ENCODE data around the gene RBMS2.

Gene RBMS2

GRCh38 chr12:56599797-56600196 is 78.2 kb downstream of the RBMS2 start:
- Histone ChIP-seq H3K27ac (no peak overlapping the region), H3K36me3 (peaks cover 99% of the 10 kb centered on the region)
- no peak for TF ChIP-seq CTCF (IDR thresholded peaks at IDR 0.05)

GRCh38 chr12:56600753-56601152 is 79.1 kb downstream of the RBMS2 start:
- peaks cover 100% of the 10 kb centered on the region for H3K36me3 ChIP-seq
- no peaks in the 10 kb centered on the region for H3K9me3 ChIP-seq
- H3K4me3 ChIP-seq (ENCODE audit: low read depth in 1 of 2, low read length in 1 of 2) = no peak overlapping the region
- H3K4me1 ChIP-seq (ENCODE audit: control insufficient read depth in 1 of 2, insufficient read depth in 1 of 2, low read depth in 1 of 2, low read length in 1 of 2) = no peaks in the 10 kb centered on the region
- no peaks in the 10 kb centered on the region for H3K27me3 ChIP-seq
- no peak overlapping the region for H3K27ac ChIP-seq
- no peak for TF ChIP-seq CTCF (IDR thresholded peaks at IDR 0.05)

More at GRCh38 chr12:56599797-56600196, 78.2 kb downstream of the RBMS2 start:
- Histone ChIP-seq H3K4me3 (ENCODE audit: low read depth in 1 of 2, low read length in 1 of 2) (no peak overlapping the region), H3K4me1 (ENCODE audit: control insufficient read depth in 1 of 2, insufficient read depth in 1 of 2, low read depth in 1 of 2, low read length in 1 of 2) (no peaks in the 10 kb centered on the region), H3K27me3 (no peaks in the 10 kb centered on the region), H3K9me3 (no peaks in the 10 kb centered on the region)

GRCh38 chr12:56601503-56601902 is 79.9 kb downstream of the RBMS2 start:
- Histone ChIP-seq H3K27me3 (no peaks in the 10 kb centered on the region), H3K36me3 (peaks cover 100% of the 10 kb centered on the region), H3K4me3 (ENCODE audit: low read depth in 1 of 2, low read length in 1 of 2) (no peak overlapping the region), H3K9me3 (no peaks in the 10 kb centered on the region), H3K27ac (no peak overlapping the region), H3K4me1 (ENCODE audit: control insufficient read depth in 1 of 2, insufficient read depth in 1 of 2, low read depth in 1 of 2, low read length in 1 of 2) (no peaks in the 10 kb centered on the region)
- TF ChIP-seq CTCF (IDR thresholded peaks at IDR 0.05) = no peak

GRCh38 chr12:56602239-56602638 is 80.6 kb downstream of the RBMS2 start:
- Histone ChIP-seq H3K4me3 (ENCODE audit: low read depth in 1 of 2, low read length in 1 of 2) (no peak overlapping the region), H3K36me3 (peaks cover 100% of the 10 kb centered on the region), H3K4me1 (ENCODE audit: control insufficient read depth in 1 of 2, insufficient read depth in 1 of 2, low read depth in 1 of 2, low read length in 1 of 2) (no peaks in the 10 kb centered on the region), H3K27ac (no peak overlapping the region), H3K9me3 (no peaks in the 10 kb centered on the region), H3K27me3 (no peaks in the 10 kb centered on the region)
- TF ChIP-seq CTCF (IDR thresholded peaks at IDR 0.05) = no peak

DNA sequence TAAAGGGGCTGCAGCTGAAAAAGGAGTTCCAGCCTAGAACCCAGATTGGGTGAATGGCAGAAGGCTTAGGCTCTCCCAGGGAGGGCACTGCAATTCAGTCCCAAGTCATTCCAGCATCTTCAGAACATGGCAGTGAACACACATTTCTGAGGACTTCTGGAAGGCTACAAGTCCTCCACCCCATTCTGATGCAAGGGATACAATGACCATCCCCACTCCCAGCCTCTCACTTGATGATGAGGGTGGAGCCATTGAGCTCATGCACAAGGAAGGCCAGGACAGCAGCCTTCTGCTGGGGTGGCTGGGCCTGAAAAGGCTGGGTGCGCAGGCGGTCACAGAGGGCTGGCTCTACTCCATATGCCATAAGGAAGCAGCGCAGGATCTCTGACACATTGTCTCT is 82.7 kb downstream of the RBMS2 start:
- H3K27ac ChIP-seq = no peak overlapping the region
- H3K4me1 ChIP-seq (ENCODE audit: control insufficient read depth in 1 of 2, insufficient read depth in 1 of 2, low read depth in 1 of 2, low read length in 1 of 2) = no peaks in the 10 kb centered on the region
- H3K36me3 ChIP-seq = peaks cover 100% of the 10 kb centered on the region
- H3K4me3 ChIP-seq (ENCODE audit: low read depth in 1 of 2, low read length in 1 of 2) = no peak overlapping the region
- no peaks in the 10 kb centered on the region for H3K9me3 ChIP-seq
- TF ChIP-seq CTCF (IDR thresholded peaks at IDR 0.05) = no peak
- H3K27me3 ChIP-seq = no peaks in the 10 kb centered on the region

GRCh38 chr12:56614627-56615026 is 93.0 kb downstream of the RBMS2 start:
- no peaks in the 10 kb centered on the region for H3K27me3 ChIP-seq

More at GRCh38 chr12:56614627-56615026, 93.0 kb downstream of the RBMS2 start:
- no peaks in the 10 kb centered on the region for H3K4me1 ChIP-seq (ENCODE audit: control insufficient read depth in 1 of 2, insufficient read depth in 1 of 2, low read depth in 1 of 2, low read length in 1 of 2)
- no peak for TF ChIP-seq CTCF (IDR thresholded peaks at IDR 0.05)
- no peak overlapping the region for H3K27ac ChIP-seq
- H3K36me3 ChIP-seq = peaks cover 94% of the 10 kb centered on the region
- H3K4me3 ChIP-seq (ENCODE audit: low read depth in 1 of 2, low read length in 1 of 2) = no peak overlapping the region
- no peaks in the 10 kb centered on the region for H3K9me3 ChIP-seq
